ENCODE measurements around the gene PICK1. TPM values are rescaled to one million over a fixed set of nuclear protein-coding genes. Genes with fewer than 3 reads are reported as not detected.

PICK1 gene
- total and polyA plus RNA-seq, 2 donors (not counting 1 experiment from before 2014, with no cell fraction given) = 7.8 to 11.1 TPM

- no peak for DNase-seq (ENCODE audit: low read depth in 2 of 2)
- Histone ChIP-seq H3K4me3 (replicated peaks in 1 of 4; ENCODE audit: control extremely low read depth in 1 of 4, insufficient read depth in 1 of 4, low read depth in 3 of 4, low read length in 4 of 4) (no peak overlapping the region), H3K27me3 (ENCODE audit: control insufficient read depth, insufficient read depth, low read length) (no peaks in the 10 kb centered on the region), H3K27ac (ENCODE audit: insufficient read depth, low read length) (no peak overlapping the region), H4K20me1 (ENCODE audit: control insufficient read depth, extremely low read depth, insufficient read depth, low read length) (no peaks in the 10 kb centered on the region), H3K36me3 (ENCODE audit: control insufficient read depth, insufficient read depth, low read length) (no peaks in the 10 kb centered on the region), H3K9ac (ENCODE audit: insufficient read depth, low read length) (no peak overlapping the region), H3K4me1 (ENCODE audit: control insufficient read depth, extremely low read depth, insufficient read depth, low read length) (no peaks in the 10 kb centered on the region), H2AFZ (ENCODE audit: low read length) (no peak overlapping the region), H3K79me2 (ENCODE audit: control insufficient read depth, insufficient read depth, low read length) (no peaks in the 10 kb centered on the region), H3K4me2 (ENCODE audit: extremely low read depth, insufficient read depth, low read length) (no peak overlapping the region), H3K9me3 (ENCODE audit: control insufficient read depth, insufficient read depth, low read depth, low read length) (no peaks in the 10 kb centered on the region)
- TF ChIP-seq, protein P1, sequence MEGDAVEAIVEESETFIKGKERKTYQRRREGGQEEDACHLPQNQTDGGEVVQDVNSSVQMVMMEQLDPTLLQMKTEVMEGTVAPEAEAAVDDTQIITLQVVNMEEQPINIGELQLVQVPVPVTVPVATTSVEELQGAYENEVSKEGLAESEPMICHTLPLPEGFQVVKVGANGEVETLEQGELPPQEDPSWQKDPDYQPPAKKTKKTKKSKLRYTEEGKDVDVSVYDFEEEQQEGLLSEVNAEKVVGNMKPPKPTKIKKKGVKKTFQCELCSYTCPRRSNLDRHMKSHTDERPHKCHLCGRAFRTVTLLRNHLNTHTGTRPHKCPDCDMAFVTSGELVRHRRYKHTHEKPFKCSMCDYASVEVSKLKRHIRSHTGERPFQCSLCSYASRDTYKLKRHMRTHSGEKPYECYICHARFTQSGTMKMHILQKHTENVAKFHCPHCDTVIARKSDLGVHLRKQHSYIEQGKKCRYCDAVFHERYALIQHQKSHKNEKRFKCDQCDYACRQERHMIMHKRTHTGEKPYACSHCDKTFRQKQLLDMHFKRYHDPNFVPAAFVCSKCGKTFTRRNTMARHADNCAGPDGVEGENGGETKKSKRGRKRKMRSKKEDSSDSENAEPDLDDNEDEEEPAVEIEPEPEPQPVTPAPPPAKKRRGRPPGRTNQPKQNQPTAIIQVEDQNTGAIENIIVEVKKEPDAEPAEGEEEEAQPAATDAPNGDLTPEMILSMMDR (conservative IDR thresholded peaks at IDR 0.05 in 1 of 2, IDR thresholded peaks at IDR 0.05 in 1 of 2; ENCODE audit: low read depth in 1 of 2, low read length in 2 of 2) = no peak
- TF ChIP-seq EZH2 (IDR thresholded peaks at IDR 0.05; ENCODE audit: low read length, missing control alignments) = no peak
Measured at GRCh38 chr22:38122616-38123015, 65.4 kb downstream of the PICK1 start.

DNA sequence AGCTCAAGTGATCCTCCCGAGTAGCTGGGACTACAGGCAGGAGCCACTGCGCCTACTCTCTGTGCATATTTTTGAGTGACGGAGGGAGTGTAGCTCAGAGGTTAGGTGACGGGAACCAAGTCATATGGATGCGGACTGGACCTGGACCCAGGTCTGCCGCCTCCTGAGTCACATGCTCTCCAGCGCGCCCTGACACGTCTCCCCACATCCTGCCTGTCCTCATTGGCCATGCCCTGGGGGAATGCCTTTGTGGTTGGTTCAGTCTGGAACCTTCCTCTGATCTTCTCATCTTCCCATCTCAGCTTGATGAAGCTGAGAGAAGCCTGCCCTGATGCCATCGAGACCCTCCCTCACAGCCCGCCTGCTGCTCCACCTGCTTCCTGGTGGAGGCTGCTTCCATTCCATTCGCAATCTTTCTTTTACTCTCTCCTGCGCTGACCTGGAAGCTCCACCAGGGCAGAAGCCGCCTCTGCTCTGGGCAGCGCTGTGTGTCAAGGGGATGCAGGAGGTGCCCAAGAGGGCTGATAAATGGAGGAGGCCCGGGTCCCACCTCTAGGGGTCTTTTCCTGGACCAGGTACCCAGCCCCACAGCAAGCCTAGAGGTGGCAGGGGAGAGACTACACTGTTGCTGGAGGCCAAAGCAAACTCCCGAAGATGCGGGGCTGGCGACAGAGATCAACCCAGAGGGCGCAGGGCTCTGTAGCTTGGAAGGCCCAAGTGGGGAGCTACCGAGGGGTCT, 67.2 kb downstream of the PICK1 start:
- Histone ChIP-seq H2AFZ (ENCODE audit: low read length) (no peak overlapping the region), H4K20me1 (ENCODE audit: control insufficient read depth, extremely low read depth, insufficient read depth, low read length) (no peaks in the 10 kb centered on the region), H3K9me3 (ENCODE audit: control insufficient read depth, insufficient read depth, low read depth, low read length) (no peaks in the 10 kb centered on the region), H3K27ac (ENCODE audit: insufficient read depth, low read length) (no peak overlapping the region), H3K9ac (ENCODE audit: insufficient read depth, low read length) (no peak overlapping the region), H3K4me3 (replicated peaks in 1 of 4; ENCODE audit: control extremely low read depth in 1 of 4, insufficient read depth in 1 of 4, low read depth in 3 of 4, low read length in 4 of 4) (no peak overlapping the region), H3K4me2 (ENCODE audit: extremely low read depth, insufficient read depth, low read length) (no peak overlapping the region), H3K27me3 (ENCODE audit: control insufficient read depth, insufficient read depth, low read length) (no peaks in the 10 kb centered on the region), H3K36me3 (ENCODE audit: control insufficient read depth, insufficient read depth, low read length) (no peaks in the 10 kb centered on the region), H3K4me1 (ENCODE audit: control insufficient read depth, extremely low read depth, insufficient read depth, low read length) (no peaks in the 10 kb centered on the region), H3K79me2 (ENCODE audit: control insufficient read depth, insufficient read depth, low read length) (no peaks in the 10 kb centered on the region)
- TF ChIP-seq, protein P1 (conservative IDR thresholded peaks at IDR 0.05 in 1 of 2, IDR thresholded peaks at IDR 0.05 in 1 of 2; ENCODE audit: low read depth in 1 of 2, low read length in 2 of 2) = no peak
- TF ChIP-seq EZH2 (IDR thresholded peaks at IDR 0.05; ENCODE audit: low read length, missing control alignments) = no peak
- no peak for DNase-seq (ENCODE audit: low read depth in 2 of 2)

GRCh38 chr22:38125038-38125610, 67.9 kb downstream of the PICK1 start:
- H3K36me3 ChIP-seq (ENCODE audit: control insufficient read depth, insufficient read depth, low read length) = no peaks in the 10 kb centered on the region
- H3K9ac ChIP-seq (ENCODE audit: insufficient read depth, low read length) = no peak overlapping the region
- H3K4me3 ChIP-seq (replicated peaks in 1 of 4; ENCODE audit: control extremely low read depth in 1 of 4, insufficient read depth in 1 of 4, low read depth in 3 of 4, low read length in 4 of 4) = no peak overlapping the region
- H3K79me2 ChIP-seq (ENCODE audit: control insufficient read depth, insufficient read depth, low read length) = no peaks in the 10 kb centered on the region
- no peak overlapping the region for H3K4me2 ChIP-seq (ENCODE audit: extremely low read depth, insufficient read depth, low read length)
- TF ChIP-seq, protein P1 (conservative IDR thresholded peaks at IDR 0.05 in 1 of 2, IDR thresholded peaks at IDR 0.05 in 1 of 2; ENCODE audit: low read depth in 1 of 2, low read length in 2 of 2) = no peak
- no peak for TF ChIP-seq EZH2 (IDR thresholded peaks at IDR 0.05; ENCODE audit: low read length, missing control alignments)
- no peak overlapping the region for H2AFZ ChIP-seq (ENCODE audit: low read length)
- DNase-seq (ENCODE audit: low read depth in 2 of 2) = no peak
- no peaks in the 10 kb centered on the region for H3K4me1 ChIP-seq (ENCODE audit: control insufficient read depth, extremely low read depth, insufficient read depth, low read length)
- no peaks in the 10 kb centered on the region for H3K27me3 ChIP-seq (ENCODE audit: control insufficient read depth, insufficient read depth, low read length)
- no peaks in the 10 kb centered on the region for H4K20me1 ChIP-seq (ENCODE audit: control insufficient read depth, extremely low read depth, insufficient read depth, low read length)
- H3K27ac ChIP-seq (ENCODE audit: insufficient read depth, low read length) = no peak overlapping the region
- no peaks in the 10 kb centered on the region for H3K9me3 ChIP-seq (ENCODE audit: control insufficient read depth, insufficient read depth, low read depth, low read length)

Other genes with a start within 250 kb of the PICK1 start
- 7.7 and 11.9 TPM in 2 replicates for gene GCAT, start 249.5 kb upstream of the PICK1 start, total RNA-seq
- gene GCAT, start 249.5 kb upstream of the PICK1 start, polyA plus RNA-seq = 6.6 and 11.0 TPM in 2 replicates
- not detected in 2 replicates for gene GALR3, start 234.0 kb upstream of the PICK1 start, total RNA-seq
- gene GALR3, start 234.0 kb upstream of the PICK1 start, polyA plus RNA-seq = not detected in 2 replicates
- gene ANKRD54, start 213.1 kb upstream of the PICK1 start, total RNA-seq = 12.1 and 16.2 TPM in 2 replicates
- 13.2 and 13.9 TPM in 2 replicates for gene ANKRD54, start 213.1 kb upstream of the PICK1 start, polyA plus RNA-seq
- gene EIF3L, start 208.0 kb upstream of the PICK1 start, total RNA-seq = 288 and 404 TPM in 2 replicates
- 509 and 515 TPM in 2 replicates for gene EIF3L, start 208.0 kb upstream of the PICK1 start, polyA plus RNA-seq
- 17.2 and 17.7 TPM in 2 replicates for gene MICALL1, start 151.1 kb upstream of the PICK1 start, total RNA-seq
- gene MICALL1, start 151.1 kb upstream of the PICK1 start, polyA plus RNA-seq = 19.5 and 20.1 TPM in 2 replicates
- 0.17 and 0.26 TPM in 2 replicates for gene C22orf23, start 103.8 kb upstream of the PICK1 start, total RNA-seq
- gene C22orf23, start 103.8 kb upstream of the PICK1 start, polyA plus RNA-seq = 0.37 and 0.43 TPM in 2 replicates
- gene POLR2F, start 103.7 kb upstream of the PICK1 start, total RNA-seq = 31.9 and 47.3 TPM in 2 replicates
- 82.0 and 109 TPM in 2 replicates for gene POLR2F, start 103.7 kb upstream of the PICK1 start, polyA plus RNA-seq
- gene SOX10, start 72.8 kb upstream of the PICK1 start, total RNA-seq = not detected in 2 replicates
- gene SOX10, start 72.8 kb upstream of the PICK1 start, polyA plus RNA-seq = not detected in 2 replicates
- gene SLC16A8, start 26.8 kb downstream of the PICK1 start, total RNA-seq = under 0.01 and 0.26 TPM in 2 replicates
- not detected in 2 replicates for gene SLC16A8, start 26.8 kb downstream of the PICK1 start, polyA plus RNA-seq
- 0.26 and 0.83 TPM in 2 replicates for gene BAIAP2L2, start 53.3 kb downstream of the PICK1 start, total RNA-seq
- gene BAIAP2L2, start 53.3 kb downstream of the PICK1 start, polyA plus RNA-seq = 0.16 and 0.77 TPM in 2 replicates
- gene PLA2G6, start 124.4 kb downstream of the PICK1 start, total RNA-seq = 24.9 and 29.9 TPM in 2 replicates
- gene PLA2G6, start 124.4 kb downstream of the PICK1 start, polyA plus RNA-seq = 4.4 and 4.8 TPM in 2 replicates
- 20.5 and 26.3 TPM in 2 replicates for gene MAFF, start 144.6 kb downstream of the PICK1 start, total RNA-seq
- gene MAFF, start 144.6 kb downstream of the PICK1 start, polyA plus RNA-seq = 8.8 and 18.5 TPM in 2 replicates
- gene TMEM184B, start 215.6 kb downstream of the PICK1 start, total RNA-seq = 19.5 and 28.2 TPM in 2 replicates
- 37.2 and 40.3 TPM in 2 replicates for gene TMEM184B, start 215.6 kb downstream of the PICK1 start, polyA plus RNA-seq

Data from fibroblast of lung (primary cell).